HG03457 (cell line): ENCODE measurements around the gene SETBP1.

Source experiments
- ATAC-seq: cut with Tn5 transposase; IDR thresholded peaks from one replicate; pipeline ENCODE4 v1.9.1; 2021; ENCODE audit warnings: moderate number of reproducible peaks; ENCODE audit not compliant: unreplicated experiment

SETBP1 gene

DNA sequence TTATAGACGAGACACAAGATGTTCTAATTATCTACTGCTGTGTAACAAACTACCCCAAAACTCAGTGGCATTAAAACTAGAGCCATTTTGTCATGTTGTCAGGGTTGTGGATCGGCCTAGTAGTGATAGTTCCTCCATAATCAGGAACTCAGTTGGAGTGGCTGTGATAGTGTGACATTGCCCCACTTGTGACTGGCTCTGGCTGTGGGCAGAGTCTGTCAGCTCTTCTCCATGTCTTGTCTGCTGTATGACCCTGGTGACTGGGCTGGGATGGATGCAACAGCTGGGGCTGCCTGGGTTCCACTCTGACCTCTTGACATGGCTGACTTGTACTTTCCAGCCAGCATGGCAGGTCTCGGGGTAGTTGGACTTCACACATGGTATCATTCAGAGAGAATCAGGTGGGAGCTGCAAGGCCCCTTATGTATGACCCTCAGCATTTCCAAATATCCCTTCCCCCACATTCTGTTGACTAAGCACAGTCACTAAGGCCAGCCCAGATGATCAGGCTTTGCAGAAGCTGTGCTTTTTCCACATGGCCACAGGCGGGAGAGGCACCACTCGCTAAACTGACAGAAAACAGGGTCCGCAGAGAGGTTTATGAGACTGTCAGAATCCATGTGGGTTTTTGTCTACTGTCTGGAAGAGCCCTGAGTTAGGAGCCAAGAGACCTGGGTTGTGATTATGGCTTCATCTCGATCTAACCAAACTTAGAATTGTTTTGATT lies 50.3 kb downstream of the SETBP1 start:
- ATAC-seq: no peak

DNA sequence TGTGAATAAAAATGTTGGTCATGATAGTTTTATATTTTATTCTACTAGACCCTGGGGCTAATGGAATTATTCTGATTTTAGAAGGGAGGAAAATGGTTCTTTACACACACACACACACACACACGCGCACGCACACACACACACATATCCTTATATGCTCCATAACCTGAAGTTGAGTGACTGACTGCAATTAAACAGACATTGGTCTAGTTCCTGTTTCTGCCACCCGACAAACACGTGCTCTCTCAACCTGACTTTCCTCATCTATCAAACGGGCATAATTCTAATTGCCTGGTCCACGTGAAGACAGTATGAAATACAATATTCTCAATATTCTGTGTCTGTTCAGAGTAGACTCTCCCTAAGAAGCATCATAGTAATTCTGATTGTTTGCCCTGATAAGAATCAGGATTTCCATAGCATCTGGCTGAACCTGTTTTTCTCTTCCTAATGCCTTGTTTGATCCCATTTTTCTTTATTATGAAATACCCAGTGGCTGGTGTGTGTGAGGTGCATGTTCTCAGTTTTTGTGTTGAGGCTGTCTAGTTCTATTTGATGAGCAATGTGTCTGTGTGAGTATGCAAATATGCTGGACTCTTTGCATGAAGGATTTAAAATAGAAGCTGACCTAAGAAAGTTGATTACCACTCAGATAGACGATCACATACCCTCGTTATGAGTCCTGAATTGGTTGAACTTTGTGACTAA lies 51.0 kb downstream of the SETBP1 start:
- no peak for ATAC-seq

DNA sequence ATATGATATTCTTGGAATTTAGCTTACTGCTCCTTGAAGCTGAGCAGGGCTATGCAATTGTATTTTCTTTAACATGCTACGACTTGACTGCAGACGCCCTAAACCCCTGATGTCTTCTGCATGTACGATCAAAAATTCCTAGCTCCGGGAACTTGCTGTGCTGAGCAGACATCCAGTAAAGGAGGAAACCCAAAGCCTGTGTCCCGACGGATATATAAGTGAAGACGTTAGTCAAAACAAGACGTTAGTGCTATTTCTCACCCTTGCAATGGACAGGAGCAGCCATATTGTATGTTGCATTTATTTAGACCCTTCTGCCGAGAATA lies 51.5 kb downstream of the SETBP1 start:
- ATAC-seq: no peak

DNA sequence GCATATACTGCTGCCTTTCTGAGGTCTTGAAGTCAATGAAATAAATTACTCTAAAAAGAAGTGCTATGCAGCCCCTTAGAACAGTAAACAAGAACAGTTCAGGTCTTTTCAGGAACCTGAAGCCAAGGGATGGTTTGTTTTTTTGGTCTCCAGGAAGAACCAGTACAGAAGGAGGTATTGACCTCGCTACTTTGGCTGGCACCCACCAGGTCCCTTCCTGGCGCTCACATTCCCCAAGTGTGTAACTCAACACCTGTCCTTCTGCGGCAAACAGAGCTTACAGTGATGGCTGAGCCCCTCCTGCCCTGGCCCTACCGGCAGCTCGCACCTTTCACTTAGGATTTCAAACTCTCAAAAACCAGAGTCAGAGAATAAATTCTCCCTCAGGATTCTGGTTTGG lies 51.9 kb downstream of the SETBP1 start:
- ATAC-seq: no peak

DNA sequence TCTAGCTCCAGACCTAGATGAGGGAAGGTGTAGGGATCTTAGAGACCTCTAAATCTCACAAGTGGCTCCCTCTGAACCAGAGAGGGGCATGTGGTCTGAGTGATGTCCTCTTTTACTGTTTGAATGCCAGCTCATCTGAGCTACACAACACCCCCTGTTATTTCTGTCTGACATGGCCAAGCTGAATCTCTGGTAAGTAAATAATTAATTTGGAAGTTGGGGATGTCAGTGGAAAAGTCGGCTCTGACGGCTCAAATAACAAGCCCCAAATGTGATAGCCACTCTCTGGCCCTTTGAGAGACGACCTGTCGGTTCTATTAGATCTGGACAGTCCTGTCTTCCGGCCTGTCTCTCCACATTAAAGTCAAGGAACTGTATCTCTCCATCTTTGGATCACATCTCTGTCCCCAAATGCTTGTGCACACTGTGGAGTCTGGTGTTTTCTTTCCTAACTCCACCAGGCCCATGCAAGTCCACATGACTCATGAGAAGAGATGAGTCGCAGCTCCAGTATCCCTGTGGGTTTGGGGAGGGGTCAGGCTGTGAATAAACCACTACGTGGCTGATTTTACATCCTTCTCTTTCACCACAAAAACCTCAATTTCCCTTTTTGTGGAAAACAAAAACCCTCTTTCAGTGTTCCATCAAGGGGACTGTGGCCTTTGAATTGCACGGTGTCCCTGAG lies 52.5 kb downstream of the SETBP1 start:
- no peak for ATAC-seq

DNA sequence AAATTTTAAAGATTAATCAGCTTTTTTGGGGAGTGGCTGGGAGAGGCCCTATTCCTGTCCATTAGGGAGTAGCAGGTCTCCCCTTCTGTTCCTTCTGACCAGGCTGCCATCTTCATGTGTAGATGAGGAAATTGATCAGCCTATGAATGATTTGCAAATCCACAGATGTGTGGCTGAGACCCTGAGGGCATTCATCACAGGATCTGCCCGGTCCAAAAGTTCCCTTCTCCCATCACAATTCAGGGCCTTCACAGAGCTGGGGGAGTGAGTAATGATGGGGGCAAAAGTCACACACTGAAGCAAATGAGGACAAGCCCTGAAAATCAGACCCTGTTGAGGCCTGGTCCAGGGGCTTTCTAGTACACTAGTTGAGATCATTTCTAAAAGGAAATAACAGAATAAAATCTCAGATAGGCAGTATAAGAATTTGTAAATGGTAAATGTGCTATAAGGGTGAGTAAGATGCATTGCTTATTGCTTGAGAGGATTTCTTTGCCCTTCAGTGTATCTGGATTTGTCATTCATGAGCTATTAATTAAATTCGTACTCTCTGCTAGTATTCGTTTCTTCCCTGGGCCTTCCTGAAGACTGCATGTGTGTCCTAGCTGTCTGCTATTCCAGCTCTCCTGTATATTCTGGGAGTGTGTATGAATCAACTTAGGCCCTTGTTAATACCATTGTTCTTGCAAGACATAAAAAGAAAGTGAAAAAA lies 53.2 kb downstream of the SETBP1 start:
- no peak for ATAC-seq

DNA sequence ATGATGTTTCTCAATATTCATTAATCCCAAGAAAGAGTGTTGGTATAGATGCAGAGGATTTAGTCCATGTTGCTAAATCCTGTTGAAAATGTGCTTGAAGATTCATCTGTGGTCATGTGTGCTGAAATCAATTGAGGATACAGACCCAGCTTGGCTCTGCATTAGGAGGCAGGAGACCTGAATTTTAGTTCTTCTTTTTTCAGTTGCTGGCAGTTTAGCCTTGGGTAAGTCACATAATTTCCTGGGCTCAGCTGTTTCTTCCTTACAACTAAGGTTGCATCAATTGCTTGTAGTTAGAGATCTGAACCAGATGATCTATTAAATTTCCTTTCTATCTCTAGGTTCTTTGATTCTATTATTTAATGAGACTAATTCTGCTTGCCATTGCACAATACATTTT lies 54.4 kb downstream of the SETBP1 start:
- ATAC-seq: no peak

DNA sequence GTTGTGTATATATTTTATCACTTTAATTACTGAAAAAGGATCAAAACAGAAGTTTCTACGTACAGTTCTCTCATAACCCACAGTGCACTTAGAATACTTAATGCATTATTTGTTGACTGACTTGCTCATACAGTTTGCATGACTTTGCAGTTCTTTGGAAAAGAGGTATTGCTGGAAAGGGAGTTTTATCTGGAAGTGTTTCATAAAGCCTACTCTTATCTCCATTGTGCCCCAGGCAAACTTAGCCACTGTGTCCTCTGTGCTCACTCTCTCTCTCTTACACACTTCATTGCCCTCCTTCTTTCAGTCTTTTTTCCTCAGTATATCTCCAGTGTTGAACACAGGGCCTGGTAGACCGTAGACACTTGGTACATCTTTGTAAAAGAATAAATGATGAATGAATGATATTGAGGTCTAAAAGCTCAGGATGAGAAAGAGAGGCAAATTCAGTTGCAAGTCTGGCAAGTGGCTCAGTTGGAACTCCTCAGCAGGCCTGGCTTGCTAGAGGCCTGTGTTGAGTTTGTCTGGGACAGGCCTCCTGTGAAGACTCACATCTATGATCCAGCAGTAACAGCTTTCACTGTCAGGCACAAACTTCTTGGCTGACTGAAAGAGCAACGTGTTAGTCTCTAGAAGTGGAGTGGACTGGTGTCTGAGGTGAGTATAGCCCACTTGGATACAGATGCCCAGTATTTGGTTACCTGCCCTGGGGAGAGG lies 56.1 kb downstream of the SETBP1 start:
- no peak for ATAC-seq

DNA sequence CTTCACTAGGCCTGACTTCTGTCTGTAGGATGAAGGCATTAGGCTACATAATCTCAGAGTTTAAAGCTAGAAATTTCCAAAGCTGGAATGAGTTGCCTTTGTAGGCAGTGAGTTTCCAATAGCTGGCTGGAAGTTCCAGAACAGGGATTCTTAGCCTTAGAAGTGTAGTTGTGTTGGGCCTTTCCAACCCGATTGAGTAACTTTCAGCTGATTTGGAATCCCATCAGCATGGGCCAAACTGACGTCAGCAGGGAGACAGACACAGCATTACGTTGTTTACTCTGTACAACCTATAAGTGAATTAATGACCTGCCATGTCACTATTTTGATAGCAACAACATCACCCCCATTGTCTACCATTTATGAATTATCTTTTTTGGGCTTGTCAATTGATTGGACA lies 56.9 kb downstream of the SETBP1 start:
- no peak for ATAC-seq

DNA sequence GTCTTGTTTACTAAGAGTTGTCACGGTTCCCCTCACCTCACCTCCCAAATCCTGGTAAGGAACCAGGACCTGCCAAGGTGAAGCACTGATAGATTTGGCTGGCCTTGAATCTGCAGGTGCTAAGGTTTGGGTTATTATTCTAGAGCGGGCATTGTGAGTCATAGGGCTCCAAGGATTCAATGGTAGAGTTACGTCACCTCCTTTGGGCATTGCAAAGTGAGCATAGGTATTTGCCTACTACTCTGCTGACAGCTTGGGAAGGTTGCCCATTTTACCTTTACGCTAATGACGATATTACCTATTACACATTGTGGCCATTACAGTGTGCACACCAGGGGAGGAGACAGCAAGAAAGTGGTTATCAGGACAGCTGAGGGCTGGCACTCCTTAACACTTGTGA lies 59.3 kb downstream of the SETBP1 start:
- no peak for ATAC-seq

DNA sequence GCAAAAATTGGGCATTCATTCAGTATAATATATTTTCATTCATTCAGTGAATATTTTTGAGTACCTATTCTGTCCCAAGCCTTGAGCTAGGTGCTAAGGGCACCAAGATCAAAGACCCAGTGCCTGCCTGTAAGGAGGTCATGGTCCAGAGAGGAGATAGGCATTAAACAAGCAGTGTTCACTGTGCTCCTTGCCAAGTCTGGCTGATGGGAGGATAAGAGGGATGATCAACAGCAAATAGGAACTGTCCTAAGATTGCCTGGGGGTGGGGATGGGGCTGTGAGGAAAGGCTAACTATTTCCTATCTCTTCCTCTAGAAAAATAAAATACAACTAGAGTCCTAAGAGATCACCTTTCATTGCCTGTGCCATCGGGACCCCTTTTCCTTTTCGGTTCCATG lies 60.4 kb downstream of the SETBP1 start:
- ATAC-seq: no peak

DNA sequence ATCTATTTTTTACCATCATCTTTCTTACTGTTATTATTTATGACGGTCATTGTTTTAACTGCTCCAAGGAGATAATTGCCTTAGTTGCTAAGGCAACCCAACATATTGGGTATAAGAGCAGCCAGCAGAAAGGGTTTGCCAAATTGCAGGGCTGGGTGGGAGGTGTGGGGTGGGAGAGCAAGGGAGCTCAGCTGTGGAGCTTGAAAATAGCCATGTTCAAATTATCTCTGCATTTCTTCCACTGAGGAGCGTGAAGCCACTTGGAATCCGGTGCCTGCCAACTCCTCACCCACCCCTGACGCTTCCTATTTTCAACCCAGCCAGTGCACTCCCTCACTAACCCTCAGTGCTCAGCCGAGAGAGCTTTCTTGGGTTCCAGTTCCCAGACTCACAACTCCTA lies 60.8 kb downstream of the SETBP1 start:
- no peak for ATAC-seq

DNA sequence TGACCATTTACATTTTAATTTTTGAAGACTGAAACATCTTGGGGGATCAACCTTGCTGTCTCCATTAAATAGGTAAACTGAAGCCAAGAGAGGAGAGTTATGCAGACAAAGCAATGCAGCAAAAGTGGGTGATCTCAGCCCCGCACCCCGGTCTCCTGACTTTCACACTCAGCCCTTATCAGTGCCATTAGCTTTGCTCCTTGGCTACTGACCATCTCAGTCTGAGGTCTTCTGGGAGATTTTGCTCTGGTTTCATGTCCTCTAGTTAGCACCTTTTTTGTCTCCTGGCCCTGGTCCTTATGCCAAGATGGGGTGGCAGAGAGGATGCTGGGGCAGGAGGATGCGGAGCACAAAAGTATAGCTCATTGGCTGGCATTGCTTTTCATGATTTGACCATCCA lies 61.4 kb downstream of the SETBP1 start:
- no peak for ATAC-seq

DNA sequence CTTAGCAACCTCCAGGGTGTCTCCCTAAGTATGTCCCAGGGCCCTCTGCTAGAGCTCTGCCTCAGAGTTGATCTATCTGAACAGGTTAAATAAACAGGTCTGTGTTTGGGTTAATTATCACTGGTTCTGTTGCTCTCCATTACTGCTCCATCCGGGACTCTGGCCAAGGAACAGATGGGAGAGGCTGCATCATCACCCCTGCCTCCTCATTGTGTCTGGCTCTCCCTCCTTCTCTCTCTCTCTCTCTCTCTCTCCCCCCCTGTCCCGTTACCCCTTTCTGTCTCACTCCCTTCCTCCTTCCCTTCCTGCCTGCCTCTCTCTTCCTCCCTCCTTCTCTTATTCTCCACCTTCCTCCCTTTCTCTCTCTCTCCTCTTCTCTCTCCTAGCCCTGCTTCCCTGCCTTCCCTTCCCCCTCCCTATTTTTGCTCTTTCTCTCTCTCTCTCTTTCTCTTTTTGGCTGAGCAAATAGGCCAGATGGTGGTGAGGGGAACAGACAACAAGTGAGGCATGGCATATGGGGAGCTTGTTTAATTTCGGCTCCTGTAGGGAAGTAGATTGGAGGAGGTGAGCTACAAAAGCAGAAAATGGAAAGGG lies 62.1 kb downstream of the SETBP1 start:
- no peak for ATAC-seq

DNA sequence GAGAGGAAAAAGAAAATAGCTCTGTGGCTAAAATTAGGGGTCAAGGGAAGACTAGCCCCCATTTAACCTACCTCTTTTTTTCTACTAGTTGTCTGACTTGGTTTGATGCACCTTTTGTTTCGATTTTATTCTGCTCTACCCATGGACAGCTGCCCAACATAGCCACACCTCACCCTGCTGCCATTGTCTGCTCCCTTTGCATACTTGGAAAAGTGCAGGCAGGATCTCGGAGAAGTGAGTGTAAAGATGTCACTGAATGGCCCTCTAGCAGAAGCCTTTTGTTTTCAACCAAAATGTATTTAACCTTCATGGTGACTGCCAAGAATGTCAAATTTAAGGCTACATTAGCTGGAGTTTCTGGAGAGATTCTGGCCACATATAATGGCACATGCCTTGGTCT lies 62.9 kb downstream of the SETBP1 start:
- no peak for ATAC-seq

DNA sequence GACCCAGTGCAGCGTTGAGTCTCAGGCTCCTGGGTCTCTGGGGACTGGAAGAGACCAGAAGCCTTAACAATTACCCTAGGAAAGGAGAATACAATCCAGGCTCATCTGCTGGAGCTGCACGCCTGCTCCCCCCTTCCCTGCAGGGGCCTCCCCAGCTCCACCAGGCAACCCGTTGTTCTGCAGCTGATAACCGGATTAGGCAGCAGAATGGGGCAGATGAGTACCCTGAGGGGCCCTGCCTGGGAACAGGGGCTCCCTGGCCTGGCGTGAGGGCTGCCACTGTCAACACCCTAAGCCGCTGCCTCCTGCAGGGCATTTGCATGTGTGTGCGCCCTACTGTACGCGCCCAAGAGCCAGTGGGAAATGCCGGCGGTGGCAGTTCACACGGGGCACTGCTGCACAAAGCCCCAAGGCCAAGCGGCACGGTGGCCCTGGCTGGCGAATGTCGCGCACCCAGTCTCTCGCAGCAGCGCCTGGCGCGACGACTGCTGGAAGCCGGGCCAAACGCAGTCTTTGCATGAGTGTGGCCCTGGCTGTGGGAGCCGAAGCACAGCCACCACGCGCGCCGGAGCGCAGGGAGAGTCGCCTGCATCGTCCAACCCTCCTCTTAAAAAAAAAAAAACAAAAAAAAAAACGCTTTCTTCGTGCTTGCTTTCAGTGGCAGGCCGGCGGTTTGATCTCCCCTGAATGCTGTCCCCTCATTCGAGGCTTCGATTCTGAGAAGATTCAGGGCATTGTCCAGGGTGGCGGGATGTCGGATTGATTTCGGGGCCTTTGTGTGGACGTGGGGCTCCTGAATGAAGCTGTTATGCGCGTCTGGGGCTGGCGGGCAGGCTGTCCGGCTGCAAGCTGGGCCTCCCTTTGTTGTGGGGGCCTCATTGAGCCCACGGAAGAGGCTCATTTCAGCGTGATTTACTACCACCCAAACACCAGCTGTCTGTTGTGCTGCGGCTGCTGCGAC lies 63.8 kb downstream of the SETBP1 start:
- ATAC-seq: no peak

DNA sequence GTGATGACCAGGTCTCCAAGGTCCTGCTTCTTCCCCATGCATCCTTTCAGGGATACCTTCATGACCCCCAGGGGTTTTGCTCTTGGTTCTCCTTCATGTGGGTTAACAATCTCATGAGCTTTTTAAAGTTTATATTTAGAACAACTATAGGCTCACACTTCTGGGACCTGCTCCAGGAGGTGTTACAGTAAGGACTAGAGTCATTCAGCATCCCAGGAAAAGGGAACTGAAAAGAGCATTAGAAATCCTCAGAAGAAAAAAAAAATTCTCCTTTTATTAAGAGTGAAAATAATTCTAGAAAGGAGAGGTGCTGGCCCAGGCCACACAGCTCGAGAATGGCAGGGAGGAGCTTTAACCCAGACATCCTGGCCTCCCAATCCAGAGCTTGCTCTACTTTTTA lies 66.5 kb downstream of the SETBP1 start:
- ATAC-seq: no peak

DNA sequence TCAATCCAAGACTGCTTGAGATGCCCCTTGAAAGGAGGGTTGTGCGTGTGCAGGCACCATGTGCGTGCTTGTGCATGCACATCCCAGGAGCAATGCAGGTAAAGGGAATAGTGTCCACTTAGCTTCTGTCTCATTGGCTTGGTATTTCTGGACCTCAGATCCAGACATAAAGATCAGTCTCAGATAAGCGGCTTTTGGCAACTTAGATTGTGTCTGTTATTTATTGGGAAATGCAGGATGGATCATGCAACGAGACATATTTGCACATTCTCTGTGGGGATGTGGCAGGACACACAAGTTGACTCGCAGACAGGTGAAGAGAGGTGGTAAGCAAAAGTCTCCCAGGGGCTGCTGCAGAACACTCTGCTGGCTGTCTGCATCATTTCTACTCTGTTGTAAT lies 67.9 kb downstream of the SETBP1 start:
- no peak for ATAC-seq

DNA sequence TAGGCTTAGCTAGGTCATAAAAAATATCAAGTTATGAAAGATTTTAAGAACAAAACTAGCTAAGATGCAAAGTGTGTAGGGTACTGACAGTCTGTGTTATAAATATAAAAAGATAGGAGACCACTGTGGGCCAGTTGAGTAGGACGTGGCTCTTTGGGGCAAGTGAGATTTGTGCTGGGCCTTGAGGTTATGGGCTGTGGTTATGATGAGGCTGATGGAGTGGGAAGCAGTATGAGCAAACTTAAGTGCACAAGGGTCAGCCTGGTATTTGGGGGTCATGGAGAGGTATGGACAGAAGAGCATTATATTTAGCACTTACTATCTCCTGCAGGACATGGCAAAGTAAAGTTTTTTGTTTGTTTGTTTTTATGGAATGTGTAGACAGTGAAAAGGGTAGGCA lies 70.1 kb downstream of the SETBP1 start:
- ATAC-seq: no peak

DNA sequence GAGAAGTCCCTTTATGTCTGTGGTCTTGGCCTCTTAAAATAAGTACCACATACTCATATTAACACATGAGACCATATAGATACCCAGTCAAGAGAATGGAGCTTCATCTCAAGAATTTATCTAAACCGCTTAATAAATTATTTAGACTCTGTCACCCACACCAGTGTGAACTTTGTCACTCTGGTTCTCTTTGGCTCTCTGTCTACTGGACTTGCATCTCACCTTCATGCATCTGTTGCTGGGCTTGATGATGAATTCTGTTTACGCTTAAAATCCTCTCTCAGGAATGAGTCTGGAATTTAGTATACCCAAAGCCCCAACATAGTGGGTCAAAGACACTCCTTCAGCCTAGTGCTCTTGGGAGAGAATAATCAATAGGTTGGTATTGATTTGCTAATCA lies 73.9 kb downstream of the SETBP1 start:
- ATAC-seq: no peak
